ENCODE measurements around the gene STAT3. TPM values are rescaled to one million over a fixed set of nuclear protein-coding genes. Genes with fewer than 3 reads are reported as not detected.
"Not testable (repeated sequence)": the region's sequence is repeated elsewhere in the genome, so short reads cannot be mapped to it uniquely, and the experiment has no call there.

Gene STAT3
- total and polyA plus RNA-seq, 2 donors: 96.4 to 143 TPM

DNA sequence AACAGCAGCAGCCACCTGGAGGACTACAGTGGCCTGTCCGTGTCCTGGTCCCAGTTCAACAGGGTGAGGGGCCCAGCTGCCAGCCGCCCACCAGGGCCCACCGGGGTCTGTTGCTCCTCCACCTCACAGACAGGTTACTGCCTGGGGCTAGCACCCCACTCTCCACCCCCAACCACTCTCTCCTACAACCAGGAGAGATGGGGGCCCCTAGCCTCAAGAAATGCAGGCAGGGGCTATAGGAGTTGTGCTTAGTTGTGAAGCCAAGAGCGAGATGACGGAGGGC is 81.9 kb downstream of the STAT3 start:
- Histone ChIP-seq H3K4me3 (ENCODE audit: low read depth, low read length) (no peak overlapping the region), H3K4me1 (ENCODE audit: insufficient read depth) (no peaks in the 10 kb centered on the region), H3K36me3 (ENCODE audit: insufficient read depth) (no peaks in the 10 kb centered on the region), H3K27ac (ENCODE audit: low read depth) (no peak overlapping the region)
- no peak for DNase-seq (ENCODE audit: extremely low spot score)
- 95% methylated on average over 5 of the region's 5 CpGs for WGBS

DNA sequence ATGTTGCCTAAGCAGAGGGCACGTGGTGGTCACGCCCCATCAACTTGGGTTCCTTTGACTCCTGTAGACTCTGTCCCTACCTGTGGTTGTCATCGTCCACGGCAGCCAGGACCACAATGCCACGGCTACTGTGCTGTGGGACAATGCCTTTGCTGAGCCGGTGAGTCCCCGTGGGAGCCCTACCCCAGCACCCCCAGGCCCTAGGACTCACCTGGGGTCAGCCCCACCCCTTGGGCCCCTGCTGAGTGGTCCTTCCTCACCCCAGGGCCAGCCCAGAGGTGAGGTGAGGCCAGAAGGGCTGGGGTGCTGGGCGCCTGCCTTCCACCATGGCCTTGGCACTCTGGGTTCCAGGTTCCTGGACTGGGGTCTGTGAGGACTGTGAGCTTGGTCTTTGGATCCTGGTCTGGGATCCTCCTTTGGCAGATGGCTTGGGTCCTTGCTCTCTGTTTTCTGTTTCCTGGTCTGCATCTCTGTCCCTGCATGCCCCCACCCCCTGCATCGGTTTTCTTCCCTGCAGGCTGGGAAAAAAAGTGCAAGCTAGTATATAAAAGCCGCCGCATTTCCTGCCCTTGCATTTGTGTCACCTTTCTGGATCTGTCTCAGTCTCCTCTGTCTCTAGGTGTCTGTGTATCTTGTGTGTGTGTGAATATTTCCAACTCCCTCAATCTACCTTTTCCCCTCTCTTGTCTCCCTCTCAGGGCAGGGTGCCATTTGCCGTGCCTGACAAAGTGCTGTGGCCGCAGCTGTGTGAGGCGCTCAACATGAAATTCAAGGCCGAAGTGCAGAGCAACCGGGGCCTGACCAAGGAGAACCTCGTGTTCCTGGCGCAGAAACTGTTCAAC is 82.5 kb downstream of the STAT3 start:
- Histone ChIP-seq H3K27ac (ENCODE audit: low read depth) (no peak overlapping the region), H3K36me3 (ENCODE audit: insufficient read depth) (no peaks in the 10 kb centered on the region), H3K4me1 (ENCODE audit: insufficient read depth) (no peaks in the 10 kb centered on the region), H3K4me3 (ENCODE audit: low read depth, low read length) (no peak overlapping the region)
- DNase-seq (ENCODE audit: extremely low spot score): no peak
- 90% methylated on average over 18 of the region's 18 CpGs for WGBS

DNA sequence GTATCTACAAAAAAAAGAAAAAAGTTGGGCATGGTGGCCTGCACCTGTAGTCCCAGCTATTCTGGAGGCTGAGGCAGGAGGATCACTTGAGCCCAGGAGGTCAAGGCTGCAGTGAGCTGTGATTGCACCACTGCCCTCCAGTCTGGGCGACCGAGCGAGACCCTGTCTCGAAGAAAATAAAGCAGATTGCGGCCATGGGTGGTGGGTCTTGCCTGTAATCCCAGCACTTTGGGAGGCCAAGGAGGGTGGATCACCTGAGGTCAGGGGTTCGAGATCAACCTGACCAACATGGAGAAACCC is 83.3 kb downstream of the STAT3 start:
- not testable (repeated sequence) for H3K27ac ChIP-seq (ENCODE audit: low read depth); H3K4me3 ChIP-seq (ENCODE audit: low read depth, low read length); H3K36me3 ChIP-seq (ENCODE audit: insufficient read depth); H3K4me1 ChIP-seq (ENCODE audit: insufficient read depth); DNase-seq (ENCODE audit: extremely low spot score)
- WGBS: 96% methylated on average over 6 of the region's 6 CpGs

DNA sequence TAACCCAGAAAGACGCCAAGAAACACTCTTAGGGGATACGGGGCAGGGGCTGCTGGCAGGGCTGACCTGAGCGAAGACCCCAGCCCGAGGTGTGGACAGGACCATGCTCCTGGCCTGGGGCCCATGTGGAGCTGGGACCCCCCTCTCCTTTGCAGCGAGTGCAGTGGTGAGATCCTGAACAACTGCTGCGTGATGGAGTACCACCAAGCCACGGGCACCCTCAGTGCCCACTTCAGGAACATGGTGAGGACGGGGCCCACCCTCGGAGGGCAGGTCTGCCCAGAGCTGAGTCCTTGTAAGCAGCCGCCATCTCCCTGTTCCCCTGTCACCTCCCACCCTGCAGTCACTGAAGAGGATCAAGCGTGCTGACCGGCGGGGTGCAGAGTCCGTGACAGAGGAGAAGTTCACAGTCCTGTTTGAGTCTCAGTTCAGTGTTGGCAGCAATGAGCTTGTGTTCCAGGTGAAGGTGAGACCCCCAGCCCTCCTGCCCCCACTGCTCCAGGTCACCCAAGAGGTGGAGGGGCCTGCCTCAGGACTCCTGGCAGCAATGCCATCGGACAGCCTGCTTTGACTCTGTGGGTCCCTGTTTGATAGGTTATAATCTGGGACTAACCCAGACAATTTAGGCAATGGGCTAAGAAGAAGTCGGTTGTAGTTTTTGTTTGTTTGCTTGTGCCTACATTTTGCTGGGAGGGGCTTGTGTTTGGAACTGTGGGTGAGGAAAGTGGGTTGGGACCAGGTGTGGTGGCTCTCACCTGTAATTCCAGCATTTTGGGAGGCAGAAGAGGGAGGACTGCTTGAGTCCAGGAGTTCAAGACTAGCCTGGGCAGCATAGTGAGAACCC is 83.8 kb downstream of the STAT3 start:
- Histone ChIP-seq H3K4me3 (ENCODE audit: low read depth, low read length) (no peak overlapping the region), H3K27ac (ENCODE audit: low read depth) (no peak overlapping the region), H3K36me3 (ENCODE audit: insufficient read depth) (no peaks in the 10 kb centered on the region), H3K4me1 (ENCODE audit: insufficient read depth) (no peaks in the 10 kb centered on the region)
- no peak for DNase-seq (ENCODE audit: extremely low spot score)
- 94% methylated on average over 16 of the region's 16 CpGs for WGBS

GRCh38 chr17:42303694-42304093 is 84.5 kb downstream of the STAT3 start:
- DNase-seq (ENCODE audit: extremely low spot score): no peak

DNA sequence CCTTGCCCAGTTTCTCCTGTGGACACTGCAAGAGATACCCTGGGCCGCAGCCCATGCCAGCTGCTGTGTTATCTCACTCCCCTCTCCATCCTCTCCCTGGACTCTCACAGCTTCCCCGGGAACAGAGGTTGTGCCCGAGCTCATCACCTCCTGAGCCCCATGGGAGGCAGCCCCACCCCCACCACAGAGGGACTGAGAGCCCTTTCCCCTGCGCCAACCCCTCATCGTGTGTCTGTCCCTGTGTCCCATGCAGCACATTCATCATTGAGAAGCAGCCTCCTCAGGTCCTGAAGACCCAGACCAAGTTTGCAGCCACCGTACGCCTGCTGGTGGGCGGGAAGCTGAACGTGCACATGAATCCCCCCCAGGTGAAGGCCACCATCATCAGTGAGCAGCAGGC is 87.2 kb downstream of the STAT3 start:
- Histone ChIP-seq H3K4me3 (ENCODE audit: low read depth, low read length) (no peak overlapping the region), H3K36me3 (ENCODE audit: insufficient read depth) (no peaks in the 10 kb centered on the region), H3K4me1 (ENCODE audit: insufficient read depth) (no peaks in the 10 kb centered on the region), H3K27ac (ENCODE audit: low read depth) (no peak overlapping the region)
- no peak for DNase-seq (ENCODE audit: extremely low spot score)
- WGBS: 87% methylated on average over 9 of the region's 9 CpGs

More at GRCh38 chr17:42303694-42304093, 84.5 kb downstream of the STAT3 start:
- no peak overlapping the region for H3K4me3 ChIP-seq (ENCODE audit: low read depth, low read length)
- no peaks in the 10 kb centered on the region for H3K36me3 ChIP-seq (ENCODE audit: insufficient read depth)
- no peaks in the 10 kb centered on the region for H3K4me1 ChIP-seq (ENCODE audit: insufficient read depth)
- no peak overlapping the region for H3K27ac ChIP-seq (ENCODE audit: low read depth)
- WGBS: 78% methylated on average over 3 of the region's 3 CpGs

DNA sequence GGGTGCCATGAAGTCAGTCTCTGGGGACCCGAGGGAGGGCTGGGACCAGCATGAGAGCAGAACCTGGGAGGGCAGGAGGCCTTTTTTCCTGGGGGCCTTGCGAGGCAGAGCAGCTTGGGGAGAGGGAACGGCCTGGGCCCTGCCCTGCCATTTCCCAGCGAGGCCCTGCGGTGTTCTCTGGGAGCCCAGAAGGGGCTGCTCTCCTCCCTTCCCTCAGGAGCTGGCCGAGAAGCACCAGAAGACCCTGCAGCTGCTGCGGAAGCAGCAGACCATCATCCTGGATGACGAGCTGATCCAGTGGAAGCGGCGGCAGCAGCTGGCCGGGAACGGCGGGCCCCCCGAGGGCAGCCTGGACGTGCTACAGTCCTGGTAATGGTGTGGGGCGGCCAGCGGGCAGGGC is 88.3 kb downstream of the STAT3 start:
- H3K4me1 ChIP-seq (ENCODE audit: insufficient read depth); H3K4me3 ChIP-seq (ENCODE audit: low read depth, low read length); DNase-seq (ENCODE audit: extremely low spot score); H3K36me3 ChIP-seq (ENCODE audit: insufficient read depth); H3K27ac ChIP-seq (ENCODE audit: low read depth): not testable (repeated sequence)
- 83% methylated on average over 1 of the region's 17 CpGs for WGBS

- H3K4me1 ChIP-seq (ENCODE audit: insufficient read depth); H3K36me3 ChIP-seq (ENCODE audit: insufficient read depth); H3K4me3 ChIP-seq (ENCODE audit: low read depth, low read length); H3K27ac ChIP-seq (ENCODE audit: low read depth); DNase-seq (ENCODE audit: extremely low spot score): not testable (repeated sequence)
- WGBS: 95% methylated on average over 10 of the region's 10 CpGs
Observed at GRCh38 chr17:42299361-42299760, 88.9 kb downstream of the STAT3 start.

DNA sequence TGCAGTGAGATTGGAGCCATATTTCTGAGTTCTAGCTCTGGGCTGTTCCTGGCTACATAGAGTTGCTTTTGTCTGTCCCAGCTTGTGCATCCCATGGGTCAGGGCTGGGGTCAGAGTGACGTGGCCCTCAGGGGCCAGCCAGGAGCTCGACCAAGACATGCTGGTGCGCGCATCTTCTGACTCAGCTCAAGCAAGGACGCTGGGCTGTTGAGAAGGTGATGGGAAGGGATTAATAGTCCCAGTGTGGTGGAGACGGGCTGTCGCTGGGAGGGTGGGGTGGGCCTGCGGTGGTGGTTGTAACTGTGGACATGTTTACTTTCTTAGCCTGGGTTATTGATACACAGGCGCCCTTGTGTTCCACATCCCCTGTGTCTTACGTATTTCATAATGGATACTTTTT is 90.5 kb downstream of the STAT3 start:
- H3K36me3 ChIP-seq (ENCODE audit: insufficient read depth); DNase-seq (ENCODE audit: extremely low spot score); H3K27ac ChIP-seq (ENCODE audit: low read depth); H3K4me1 ChIP-seq (ENCODE audit: insufficient read depth); H3K4me3 ChIP-seq (ENCODE audit: low read depth, low read length): not testable (repeated sequence)
- 87% methylated on average over 9 of the region's 10 CpGs for WGBS

- Histone ChIP-seq H3K36me3 (ENCODE audit: insufficient read depth) (no peaks in the 10 kb centered on the region), H3K27ac (ENCODE audit: low read depth) (no peak overlapping the region), H3K4me1 (ENCODE audit: insufficient read depth) (no peaks in the 10 kb centered on the region), H3K4me3 (ENCODE audit: low read depth, low read length) (no peak overlapping the region)
- no peak for DNase-seq (ENCODE audit: extremely low spot score)
- 94% methylated on average over 3 of the region's 3 CpGs for WGBS
Observed at GRCh38 chr17:42296012-42296411, 92.2 kb downstream of the STAT3 start.

DNA sequence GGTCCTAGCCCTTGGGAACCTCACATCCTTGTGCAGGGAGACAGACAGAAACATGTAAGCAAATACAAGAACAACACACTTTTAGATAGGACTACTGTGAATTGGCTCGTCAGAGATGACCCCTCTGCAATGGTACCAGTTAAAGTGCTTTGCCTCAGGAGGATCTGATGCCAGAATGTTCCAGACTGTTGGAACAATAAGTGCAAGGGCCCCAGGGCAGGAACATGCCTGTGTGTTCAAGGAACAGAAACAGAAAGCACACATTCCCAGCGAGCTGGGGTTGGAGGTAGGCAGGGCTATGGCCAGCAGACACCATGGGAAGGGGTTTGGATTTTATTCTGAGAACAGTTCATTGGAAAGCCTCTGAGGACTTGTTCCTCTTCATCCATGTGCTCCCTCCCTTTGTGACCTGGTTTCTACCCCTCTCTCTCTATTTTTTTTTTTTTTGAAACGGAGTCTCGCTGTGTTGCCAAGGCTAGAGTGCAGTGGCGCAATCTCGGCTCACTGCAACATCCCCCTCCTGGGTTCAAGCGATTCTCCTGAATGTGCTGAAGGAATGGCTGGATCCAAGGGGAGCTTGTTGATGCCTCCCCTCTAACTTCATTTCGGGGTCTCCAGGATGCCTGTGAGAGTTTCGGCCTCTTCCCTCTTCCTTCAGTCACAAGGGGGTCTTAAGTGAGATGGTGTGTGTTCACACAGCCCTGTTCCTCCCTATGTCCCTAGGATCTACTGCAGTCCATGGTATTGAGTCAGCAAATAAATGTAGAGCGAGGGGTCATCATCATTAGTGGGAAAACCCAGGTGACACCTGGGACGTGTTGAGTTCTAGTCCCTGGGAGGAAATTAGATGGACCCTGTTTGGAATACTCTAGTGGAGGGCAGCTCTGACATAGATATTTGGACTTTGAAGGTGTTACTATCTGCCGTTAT is 93.5 kb downstream of the STAT3 start:
- Histone ChIP-seq H3K4me1 (ENCODE audit: insufficient read depth) (no peaks in the 10 kb centered on the region), H3K36me3 (ENCODE audit: insufficient read depth) (no peaks in the 10 kb centered on the region), H3K27ac (ENCODE audit: low read depth) (no peak overlapping the region), H3K4me3 (ENCODE audit: low read depth, low read length) (no peak overlapping the region)
- 89% methylated on average over 12 of the region's 12 CpGs for WGBS
- no peak for DNase-seq (ENCODE audit: extremely low spot score)

DNA sequence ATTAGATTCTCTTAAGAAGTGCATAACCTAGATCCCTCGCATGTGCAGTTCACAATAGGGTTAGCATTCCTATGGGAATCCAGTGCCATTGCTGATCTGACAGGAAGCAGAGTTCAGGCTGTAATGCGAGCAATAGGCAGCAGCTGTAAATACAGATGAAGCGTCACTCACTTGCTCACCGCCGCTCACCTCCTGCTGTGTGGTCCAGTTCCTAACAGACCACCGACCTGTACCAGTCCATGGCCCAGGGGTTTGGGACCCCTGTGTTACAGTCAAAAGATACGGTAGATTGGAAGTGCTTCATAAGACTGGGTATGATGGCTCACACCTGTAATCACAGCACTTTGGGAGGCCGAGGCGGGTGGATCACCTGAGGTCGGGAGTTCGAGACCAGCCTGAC is 97.1 kb downstream of the STAT3 start:
- no peak for DNase-seq (ENCODE audit: extremely low spot score)
- H3K4me1 ChIP-seq (ENCODE audit: insufficient read depth): no peaks in the 10 kb centered on the region
- no peak overlapping the region for H3K27ac ChIP-seq (ENCODE audit: low read depth)
- no peak overlapping the region for H3K4me3 ChIP-seq (ENCODE audit: low read depth, low read length)
- 91% methylated on average over 11 of the region's 11 CpGs for whole genome bisulfite sequencing
- H3K36me3 ChIP-seq (ENCODE audit: insufficient read depth): no peaks in the 10 kb centered on the region

- Histone ChIP-seq H3K36me3 (ENCODE audit: insufficient read depth) (no peaks in the 10 kb centered on the region), H3K4me1 (ENCODE audit: insufficient read depth) (no peaks in the 10 kb centered on the region), H3K4me3 (ENCODE audit: low read depth, low read length) (no peak overlapping the region), H3K27ac (ENCODE audit: low read depth) (no peak overlapping the region)
- no peak for DNase-seq (ENCODE audit: extremely low spot score)
- 83% methylated on average over 5 of the region's 5 CpGs for WGBS
Observed at GRCh38 chr17:42290577-42290976, 97.7 kb downstream of the STAT3 start.

Measured in urinary bladder (tissue), 4 donors.